Activated T-cell treated with anti-CD3 and anti-CD28 coated beads for 4 hours (primary cell): ENCODE results near the gene TBX21.
A peak's percentile ranks its signal among the peaks of the same experiment; 100 is the strongest.

ENCODE experiments used
- DNase-seq: peaks from one replicate; pipeline ENCODE4 v3.0.0-alpha.2; 2020

TBX21 gene

DNA sequence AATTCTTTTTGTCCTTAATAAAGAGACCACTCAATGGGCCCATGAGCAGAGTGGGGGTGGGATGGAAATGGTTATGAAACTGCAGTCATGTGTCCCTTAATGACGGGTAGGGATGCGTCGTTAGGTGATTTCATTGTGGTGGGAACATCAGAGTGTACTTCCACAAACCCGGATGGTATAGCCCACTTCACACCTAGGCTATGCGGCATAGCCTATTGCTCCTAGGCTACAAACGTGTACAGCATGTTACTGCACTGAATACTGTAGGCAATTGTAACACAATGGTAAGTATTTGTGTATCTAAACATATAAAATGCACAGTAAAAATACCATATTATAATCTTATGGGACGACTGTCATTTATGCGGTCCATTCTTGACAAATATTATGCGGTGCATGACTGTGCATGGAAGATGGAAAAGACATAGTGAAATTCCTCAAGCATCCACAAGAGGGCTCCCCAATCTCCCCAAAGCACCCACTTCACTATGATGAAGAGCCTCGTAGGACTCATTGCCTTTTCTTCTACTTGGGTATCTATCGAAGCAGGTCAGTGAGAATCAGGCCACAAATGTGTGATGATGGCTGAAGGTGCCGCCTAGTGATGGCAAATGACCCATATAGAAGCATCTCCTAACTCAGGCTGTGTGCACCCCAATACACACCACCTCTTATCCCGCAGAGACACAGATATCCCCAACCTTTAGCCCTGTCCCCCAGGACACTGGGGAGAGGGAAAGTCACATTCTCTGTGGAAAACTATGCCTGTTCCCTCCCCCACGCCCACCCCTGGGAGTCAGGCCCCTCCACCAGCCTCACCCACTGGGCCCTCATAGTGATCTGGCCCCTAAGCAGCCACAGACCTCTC lies 43.5 kb downstream of the TBX21 start:
- peak; percentile 23 for DNase-seq

DNA sequence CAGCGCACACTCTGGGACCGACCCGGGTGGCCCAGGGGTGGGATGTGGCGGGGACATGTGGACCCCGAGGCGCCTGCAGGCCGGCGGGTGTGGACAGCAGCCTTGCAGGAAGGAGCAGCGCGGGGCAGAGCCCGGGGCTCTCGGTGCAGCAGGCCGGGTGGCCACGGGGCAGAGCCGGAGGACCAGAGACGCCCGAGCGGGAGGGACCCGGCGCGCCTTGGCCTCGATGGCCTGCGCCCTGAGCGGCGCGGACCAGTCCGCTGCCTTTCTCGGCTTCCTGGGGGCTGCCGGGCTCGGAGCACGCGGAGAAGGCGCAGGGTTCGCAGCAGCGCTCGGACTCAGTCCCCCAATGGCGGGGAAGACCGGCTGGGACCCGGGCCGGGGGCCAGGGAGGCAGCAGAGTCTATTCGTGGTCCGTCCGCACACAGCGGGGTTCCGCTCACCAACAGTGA lies 45.2 kb downstream of the TBX21 start:
- no peak for DNase-seq

DNA sequence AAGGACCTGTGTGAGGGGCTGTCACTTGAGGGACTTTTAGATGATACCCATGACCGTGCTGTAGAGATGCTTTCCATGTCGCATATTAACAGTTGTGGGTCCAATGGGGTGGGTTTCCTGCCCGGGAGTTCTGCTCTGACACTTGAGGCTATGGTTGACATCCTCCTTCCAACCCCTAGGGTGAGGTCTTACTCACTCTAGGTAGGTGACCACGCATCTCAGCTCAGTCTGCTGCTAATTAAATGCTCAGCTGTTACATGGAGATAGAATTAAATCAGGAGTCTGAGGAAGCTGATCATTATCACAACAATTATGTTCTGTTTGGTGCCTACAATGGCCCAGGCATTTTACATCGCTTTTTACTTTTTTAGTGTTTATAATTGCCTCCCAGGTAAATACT lies 48.4 kb downstream of the TBX21 start:
- DNase-seq, result no peak

DNA sequence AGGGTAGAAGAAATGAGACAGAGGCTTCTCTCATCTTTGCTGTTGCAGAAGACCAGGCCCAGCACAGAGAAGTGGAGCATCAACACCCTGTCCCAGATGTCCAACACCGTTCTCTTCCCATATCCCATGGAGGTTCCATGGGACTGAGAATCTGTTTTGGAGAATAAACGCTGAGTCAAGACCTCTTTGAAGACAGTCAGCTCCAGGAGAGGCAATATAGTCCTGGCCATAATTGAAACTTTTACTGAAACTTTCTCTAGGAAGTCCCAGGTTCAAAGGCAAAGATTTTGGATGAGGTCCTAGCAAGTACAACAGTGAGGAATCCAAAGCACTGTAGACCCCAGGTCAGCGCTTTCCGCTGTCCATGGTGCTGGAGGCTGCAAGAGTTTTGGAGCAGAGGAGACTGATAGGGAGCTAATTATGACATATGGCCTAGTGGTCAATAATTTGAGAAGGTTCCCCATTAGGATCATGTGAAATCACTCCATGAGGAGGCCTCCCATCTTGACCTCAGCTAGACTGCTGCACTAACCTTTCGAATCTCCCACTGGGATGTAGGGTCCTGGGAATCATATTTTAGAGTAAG lies 52.6 kb downstream of the TBX21 start:
- DNase-seq, result no peak

DNA sequence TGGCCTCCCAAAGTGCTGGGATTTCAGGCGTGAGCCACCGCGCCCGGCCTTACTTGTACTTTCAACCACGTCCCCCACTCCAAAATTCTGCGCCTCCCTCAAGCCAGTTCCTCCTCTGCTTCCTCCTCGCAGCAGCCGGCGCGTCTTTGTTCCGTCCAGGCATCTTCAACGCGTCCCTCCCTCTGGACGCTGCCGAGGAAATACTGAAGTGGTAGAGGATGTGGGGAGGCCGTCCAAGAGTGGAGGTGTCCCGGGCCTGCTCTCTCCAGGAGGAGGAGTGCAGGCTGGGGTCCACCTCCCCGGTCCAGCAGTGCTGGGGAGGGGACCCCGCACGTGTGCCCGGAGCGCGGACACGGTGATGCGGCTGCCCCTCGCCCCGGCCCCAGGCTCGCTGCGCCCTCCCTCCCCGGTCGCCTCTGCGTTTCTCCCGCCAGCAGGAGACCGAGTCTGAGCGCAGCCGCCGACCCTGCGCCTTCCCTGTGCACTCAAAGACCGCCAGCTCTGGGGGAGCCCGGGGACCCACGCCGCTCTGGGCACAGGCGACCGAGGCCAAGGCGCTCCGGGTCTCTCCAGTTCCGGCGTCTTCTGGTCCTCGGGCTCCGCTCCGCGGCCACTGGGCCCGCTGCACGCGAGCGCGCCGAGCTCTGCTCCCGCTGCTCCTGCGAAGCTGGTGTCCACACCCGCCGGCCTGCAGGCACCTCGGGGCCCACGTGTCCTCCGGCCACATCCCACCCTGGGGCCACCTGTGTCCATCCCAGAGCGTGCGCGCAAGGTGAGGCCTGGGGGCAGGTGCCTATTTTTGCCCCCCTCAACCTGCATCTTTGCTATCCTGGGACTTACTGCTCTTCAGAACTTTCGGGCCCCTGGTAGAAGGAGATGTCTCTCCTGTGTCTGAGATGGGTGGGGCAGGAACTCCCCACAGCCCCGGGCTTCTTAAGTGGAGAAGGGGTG lies 56.9 kb downstream of the TBX21 start:
- DNase-seq, result peak; percentile 34

DNA sequence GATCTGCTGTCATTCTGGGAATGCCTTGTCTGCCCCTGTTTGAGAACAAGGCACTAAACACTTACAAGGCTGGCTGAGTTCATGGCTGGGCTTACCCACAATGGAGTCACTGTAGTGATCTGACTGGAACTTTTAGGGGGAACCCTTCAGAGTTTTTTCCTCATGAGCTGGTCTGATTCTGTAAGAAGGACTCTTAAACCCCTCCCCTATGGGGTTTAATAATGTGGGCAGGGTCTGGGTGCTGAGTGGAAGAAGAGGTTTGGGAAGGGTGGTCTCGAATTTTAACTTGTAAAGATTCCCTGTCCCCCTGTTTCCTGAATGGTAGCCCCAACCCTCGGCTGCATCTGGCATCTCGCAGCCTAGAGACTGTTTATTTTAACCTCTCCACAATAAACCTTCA lies 58.0 kb downstream of the TBX21 start:
- DNase-seq, result no peak

DNA sequence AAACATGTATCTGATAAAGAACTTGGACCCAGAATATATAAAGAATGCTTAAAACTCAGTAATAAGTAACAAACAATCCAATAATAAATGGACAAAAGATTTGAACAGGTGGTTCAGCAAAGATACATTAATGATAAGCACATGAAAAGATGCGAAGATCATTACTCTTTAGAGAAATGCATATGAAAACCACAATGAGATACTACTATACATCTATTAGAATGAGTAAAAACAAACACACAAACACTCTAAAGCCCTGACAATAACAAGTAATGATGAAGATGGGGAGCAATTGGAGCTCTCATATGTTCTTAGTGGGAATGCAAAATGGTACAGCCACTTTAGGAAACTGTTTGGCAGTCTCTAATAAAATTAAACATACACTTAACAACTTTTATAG lies 59.4 kb downstream of the TBX21 start:
- no peak for DNase-seq

DNA sequence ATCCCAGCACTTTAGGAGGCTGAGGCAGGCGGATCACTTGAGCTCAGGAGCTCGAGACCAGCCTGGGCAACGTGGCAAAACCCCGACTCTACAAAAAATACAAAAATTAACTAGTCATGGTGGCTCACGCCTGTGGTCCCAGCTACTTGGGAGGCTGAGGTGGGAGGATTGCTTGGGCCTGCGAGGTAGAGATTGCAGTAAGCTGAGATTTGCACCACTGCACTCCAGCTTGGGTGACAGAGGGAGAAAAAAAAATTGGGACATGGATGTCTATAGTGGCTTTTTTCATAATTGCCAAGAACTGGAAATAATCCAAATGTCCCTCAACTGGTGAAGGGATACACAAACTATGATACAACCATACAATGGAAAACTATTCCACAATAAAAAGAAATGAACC lies 59.9 kb downstream of the TBX21 start:
- no peak for DNase-seq
